K562 (cell line): ENCODE measurements around the gene PIK3CB. TPM values are rescaled to one million over a fixed set of nuclear protein-coding genes. Genes with fewer than 3 reads are reported as not detected.
A peak's percentile ranks its signal among the peaks of the same experiment; 100 is the strongest.

Experiments
- ARID1B ChIP-seq: fragments of 450-650 bp; IDR thresholded peaks from 2 replicates; pipeline ENCODE4 v1.6.1; 2016; ENCODE audit warnings: antibody characterized with exemption, mild to moderate bottlenecking, inconsistent platforms
- ATF1 ChIP-seq, 2 experiments: fragments of 450-650 bp in 1 of 2; IDR thresholded peaks; 2 replicates each; pipeline ENCODE4 v1.6.1; 2016; ENCODE audit warnings: missing compliant biosample characterization in 1 of 2, missing genetic modification characterization in 1 of 2
- CBFA2T2 ChIP-seq: fragments of 450-650 bp; conservative IDR thresholded peaks from 2 replicates; pipeline ENCODE4 v1.6.1; 2017; ENCODE audit warnings: mild to moderate bottlenecking
- CC2D1A ChIP-seq: fragments of 450-650 bp; IDR thresholded peaks from 2 replicates; pipeline ENCODE4 v1.6.1; 2017; ENCODE audit warnings: mild to moderate bottlenecking
- COPS2 ChIP-seq: fragments of 450-650 bp; conservative IDR thresholded peaks from 2 replicates; pipeline ENCODE4 v1.6.1; 2016; ENCODE audit warnings: mild to moderate bottlenecking, moderate library complexity
- EP300 ChIP-seq: IDR thresholded peaks from 2 replicates; pipeline ENCODE4 v1.6.1; 2012; ENCODE audit warnings: low read length, improper control_type of control experiment
- GTF2E2 ChIP-seq: fragments of 200-800 bp; sonication (Bioruptor generic); IDR thresholded peaks from 2 replicates; pipeline ENCODE4 v1.6.1; 2016; ENCODE audit warnings: missing genetic modification characterization, missing compliant biosample characterization
- MAZ ChIP-seq, 2 experiments: fragments of 450-650 bp in 1 of 2; sonication (generic) in 1 of 2; formaldehyde crosslinking; IDR thresholded peaks in 1 of 2; conservative IDR thresholded peaks in 1 of 2; 2 replicates each; pipeline versions ENCODE4 v1.4.0 to v1.5.0; 2020; ENCODE audit warnings: mild to moderate bottlenecking in 1 of 2, missing genetic modification reagents in 1 of 2
- NKRF ChIP-seq: fragments of 450-650 bp; IDR thresholded peaks from 2 replicates; pipeline ENCODE4 v1.6.1; 2016; ENCODE audit warnings: borderline replicate concordance
- PHB2 ChIP-seq: fragments of 450-650 bp; IDR thresholded peaks from 2 replicates; pipeline ENCODE4 v1.6.1; 2017; ENCODE audit warnings: low read depth
- POLR2B ChIP-seq: fragments of 450-650 bp; IDR thresholded peaks from 2 replicates; pipeline ENCODE4 v1.6.1; 2018; ENCODE audit warnings: low read depth; ENCODE audit not compliant: partially characterized antibody
- PTRF ChIP-seq: fragments of 450-650 bp; IDR thresholded peaks from 2 replicates; pipeline ENCODE4 v1.6.1; 2016; ENCODE audit warnings: mild to moderate bottlenecking, missing genetic modification characterization, missing compliant biosample characterization
- SAP30 ChIP-seq: fragments of 200-600 bp; sonication (generic); IDR thresholded peaks from 2 replicates; pipeline ENCODE4 v1.6.1; 2012; ENCODE audit warnings: borderline replicate concordance, low read depth, mild to moderate bottlenecking, moderate library complexity, low read length, control low read depth, inconsistent platforms; ENCODE audit not compliant: insufficient read depth, poor library complexity, severe bottlenecking
- SRSF3 ChIP-seq: fragments of 200-400 bp; formaldehyde crosslinking; IDR thresholded peaks from 2 replicates; pipeline ENCODE4 v1.6.1; 2016; ENCODE audit warnings: mild to moderate bottlenecking, low read length, moderate library complexity; ENCODE audit not compliant: insufficient read depth
- USF1 ChIP-seq: sonication (generic); formaldehyde crosslinking; IDR thresholded peaks from 2 replicates; pipeline ENCODE4 v1.9.0; 2022; ENCODE audit warnings: mild to moderate bottlenecking, missing genetic modification reagents
- ZNF175 ChIP-seq: fragments of 200-800 bp; sonication (Bioruptor generic); IDR thresholded peaks from 2 replicates; pipeline ENCODE4 v1.6.1; 2016; ENCODE audit warnings: low read depth, mild to moderate bottlenecking, missing genetic modification characterization, missing compliant biosample characterization
- ZNF197 ChIP-seq: fragments of 200-800 bp; sonication (Bioruptor generic); IDR thresholded peaks from 2 replicates; pipeline ENCODE4 v1.6.1; 2016; ENCODE audit warnings: low read depth, missing genetic modification characterization, missing compliant biosample characterization
- ZNF311 ChIP-seq: fragments of 250-450 bp; sonication (Bioruptor Pico); IDR thresholded peaks from 2 replicates; pipeline ENCODE4 v1.4.0; 2020; ENCODE audit warnings: mild to moderate bottlenecking, moderate library complexity
- polyA plus RNA-seq, 8 experiments: library from polyadenylated mRNA; depleted of rRNA in 4 of 8; stranded (reverse) in 5 of 8; unstranded in 3 of 8; fragments of >200 nt; fragmentation: Nextera tagmentation in 2 of 8; fragmentation: Illumina TruSeq in 1 of 8; extraction: Ambion mirVana in 2 of 8; extraction: Trizol in 1 of 8; gene quantifications; 2 replicates each; pipeline versions ENCODE4 v1.2.1 to v1.2.3, GENCODE V29; 2011 to 2014; ENCODE audit warnings: inconsistent platforms in 1 of 8, missing spikeins in 1 of 8
- total RNA-seq, 7 experiments: library from RNA; depleted of rRNA in 6 of 7; stranded (reverse); fragments of >200 nt in 6 of 7; fragmentation: Illumina TruSeq in 2 of 7; extraction: Trizol in 2 of 7; gene quantifications; 2 replicates each; pipeline versions ENCODE4 v1.2.1 to v1.2.3, GENCODE V29; 2011 to 2021; ENCODE audit warnings: low replicate concordance in 1 of 7
- TF ChIP-seq, protein P1 (sequence below): sonication (generic); IDR thresholded peaks from 2 replicates; pipeline ENCODE4 v1.6.1; 2016
- TF ChIP-seq, protein P2 (sequence below): fragments of 450-650 bp; conservative IDR thresholded peaks from 2 replicates; pipeline ENCODE4 v1.6.1; 2016; ENCODE audit warnings: missing genetic modification characterization, low read depth, mild to moderate bottlenecking, missing compliant biosample characterization, moderate library complexity

PIK3CB gene
- total and polyA plus RNA-seq, 9 of the 15 experiments (the other 6 are each of a cell fraction or from before 2014, with no cell fraction given), result 15.3 to 62.6 (median 28.3) TPM

- TF ChIP-seq ZNF197 (CRISPR knock-in tag) (0 out of 2 replicates have a peak, but pooled peaks have one; percentile 83), GTF2E2 (tag) (peak; percentile 56; the same call in 1 of the 2 replicates), SRSF3 (no peak), MAZ (CRISPR knock-in tag; conservative IDR thresholded peaks at IDR 0.05 in 1 of 2, IDR thresholded peaks at IDR 0.05 in 1 of 2) (peak; percentile 50 to 68), PTRF (tag) (peak; percentile 65; the same call in 1 of the 2 replicates), EP300 (peak; percentile 63; the same call in 1 of the 2 replicates), CBFA2T2 (peak; percentile 67), ZNF175 (CRISPR knock-in tag) (peak; percentile 79; the same call in 1 of the 2 replicates), USF1 (CRISPR knock-in tag) (no peak; the same call in 1 of the 2 replicates), NKRF (no peak), SAP30 (no peak), ARID1B (peak; percentile 80), PHB2 (no peak), COPS2 (no peak), ZNF311 (CRISPR knock-in tag) (peak; percentile 67; the same call in 1 of the 2 replicates), POLR2B (peak; percentile 25), ATF1 (CRISPR knock-in tag; IDR thresholded peaks at IDR 0.05) (no peak), ATF1 (tag; IDR thresholded peaks at IDR 0.05) (no peak), CC2D1A (peak; percentile 12; the same call in 1 of the 2 replicates)
- TF ChIP-seq, protein P1, sequence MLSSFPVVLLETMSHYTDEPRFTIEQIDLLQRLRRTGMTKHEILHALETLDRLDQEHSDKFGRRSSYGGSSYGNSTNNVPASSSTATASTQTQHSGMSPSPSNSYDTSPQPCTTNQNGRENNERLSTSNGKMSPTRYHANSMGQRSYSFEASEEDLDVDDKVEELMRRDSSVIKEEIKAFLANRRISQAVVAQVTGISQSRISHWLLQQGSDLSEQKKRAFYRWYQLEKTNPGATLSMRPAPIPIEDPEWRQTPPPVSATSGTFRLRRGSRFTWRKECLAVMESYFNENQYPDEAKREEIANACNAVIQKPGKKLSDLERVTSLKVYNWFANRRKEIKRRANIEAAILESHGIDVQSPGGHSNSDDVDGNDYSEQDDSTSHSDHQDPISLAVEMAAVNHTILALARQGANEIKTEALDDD, result peak; percentile 60
- TF ChIP-seq, protein P2, sequence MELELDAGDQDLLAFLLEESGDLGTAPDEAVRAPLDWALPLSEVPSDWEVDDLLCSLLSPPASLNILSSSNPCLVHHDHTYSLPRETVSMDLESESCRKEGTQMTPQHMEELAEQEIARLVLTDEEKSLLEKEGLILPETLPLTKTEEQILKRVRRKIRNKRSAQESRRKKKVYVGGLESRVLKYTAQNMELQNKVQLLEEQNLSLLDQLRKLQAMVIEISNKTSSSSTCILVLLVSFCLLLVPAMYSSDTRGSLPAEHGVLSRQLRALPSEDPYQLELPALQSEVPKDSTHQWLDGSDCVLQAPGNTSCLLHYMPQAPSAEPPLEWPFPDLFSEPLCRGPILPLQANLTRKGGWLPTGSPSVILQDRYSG (tag), result peak; percentile 84
Observed at GRCh38 chr3:138862924-138863775, 28.4 kb upstream of the PIK3CB start (continued).
